Naive thymus-derived CD4-positive, alpha-beta T cell (primary cell): ENCODE measurements around the gene ALDH2. TPM values are rescaled to one million over a fixed set of nuclear protein-coding genes. Genes with fewer than 3 reads are reported as not detected.
"Not testable (repeated sequence)": the region's sequence is repeated elsewhere in the genome, so short reads cannot be mapped to it uniquely, and the experiment has no call there.

Experiments
- ATAC-seq: fragments of 150-1000 bp; cut with Tn5 transposase; 2 replicates; pipeline ENCODE4 v1.10.0; 2021; ENCODE audit warnings: mild to moderate bottlenecking, moderate library complexity
- CTCF ChIA-PET: fragments of 350-600 bp; sonication (Branson Sonifier 250); formaldehyde crosslinking; loops from one replicate; lab custom pipeline; 2021; ENCODE audit warnings: antibody characterized with exemption; lab: Charles Lee
- POLR2A ChIA-PET: fragments of 350-600 bp; sonication (Branson Sonifier 250); formaldehyde crosslinking; loops from one replicate; lab custom pipeline; 2021; ENCODE audit warnings: antibody characterized with exemption, inconsistent platforms; lab: Charles Lee
- DNase-seq, 9 donors: peaks; one replicate each; pipeline versions ENCODE4 v3.0.0 to v3.0.0-alpha.2; 2020 to 2022; ENCODE audit warnings: mixed read lengths in 1 of 9
- H3K27ac ChIP-seq: one replicate; pipeline ENCODE4 v1.7.0; 2013; ENCODE audit warnings: mild to moderate bottlenecking, low read depth, low read length, moderate library complexity
- H3K27me3 ChIP-seq, 2 donors: one replicate each; pipeline ENCODE4 v1.7.0; 2013; ENCODE audit warnings: low read length in 2 of 2, mild to moderate bottlenecking in 2 of 2, moderate library complexity in 2 of 2; ENCODE audit not compliant: control insufficient read depth in 2 of 2, insufficient read depth in 2 of 2
- H3K36me3 ChIP-seq, 3 experiments: 1 replicate in 2 of 3; 2 replicates in 1 of 3; pipeline ENCODE4 v1.7.0; 2013; ENCODE audit warnings: low read length in 3 of 3, mild to moderate bottlenecking in 3 of 3, moderate library complexity in 1 of 3; ENCODE audit not compliant: insufficient read depth in 3 of 3, control insufficient read depth in 2 of 3
- H3K4me1 ChIP-seq, 2 donors: one replicate each; pipeline ENCODE4 v1.7.0; 2013; ENCODE audit warnings: low read length in 2 of 2, mild to moderate bottlenecking in 2 of 2, moderate library complexity in 1 of 2; ENCODE audit not compliant: control insufficient read depth in 2 of 2, insufficient read depth in 2 of 2
- H3K4me3 ChIP-seq: 2 replicates; pipeline ENCODE4 v1.7.0; 2013; ENCODE audit warnings: mild to moderate bottlenecking, low read length
- H3K9me3 ChIP-seq, 3 experiments: 1 replicate in 2 of 3; 2 replicates in 1 of 3; pipeline ENCODE4 v1.7.0; 2013; ENCODE audit warnings: low read length in 3 of 3; ENCODE audit not compliant: control insufficient read depth in 2 of 3
- H3K27ac Mint-ChIP-seq, 9 donors: one replicate each; pipeline ENCODE4 v1.8.0; 2020 to 2022; ENCODE audit warnings: mixed read lengths in 9 of 9, mild to moderate bottlenecking in 8 of 9, moderate library complexity in 5 of 9, inconsistent platforms in 2 of 9
- H3K27me3 Mint-ChIP-seq, 5 donors: one replicate each; pipeline ENCODE4 v1.8.0; 2021 to 2022; ENCODE audit warnings: mixed read lengths in 5 of 5, mild to moderate bottlenecking in 1 of 5
- H3K36me3 Mint-ChIP-seq, 5 donors: one replicate each; pipeline ENCODE4 v1.8.0; 2020 to 2022; ENCODE audit warnings: mixed read lengths in 5 of 5, mild to moderate bottlenecking in 3 of 5, inconsistent platforms in 1 of 5
- H3K4me1 Mint-ChIP-seq, 7 donors: one replicate each; pipeline ENCODE4 v1.8.0; 2020 to 2022; ENCODE audit warnings: mixed read lengths in 7 of 7, mild to moderate bottlenecking in 3 of 7, inconsistent platforms in 1 of 7
- H3K4me3 Mint-ChIP-seq, 10 donors: one replicate each; pipeline ENCODE4 v1.8.0; 2020 to 2022; ENCODE audit warnings: mild to moderate bottlenecking in 10 of 10, mixed read lengths in 10 of 10, moderate library complexity in 6 of 10, inconsistent platforms in 2 of 10
- H3K9me3 Mint-ChIP-seq, 11 donors: one replicate each; pipeline ENCODE4 v1.8.0; 2020 to 2022; ENCODE audit warnings: mixed read lengths in 11 of 11, mild to moderate bottlenecking in 4 of 11, inconsistent platforms in 1 of 11, moderate library complexity in 1 of 11
- intact Hi-C, 2 donors: fragments of 100-400 bp; cut with micrococcal nuclease; formaldehyde crosslinking; loops; one replicate each; pipeline ENCODE4 v1.15.1; 2023
- polyA plus RNA-seq, 2 donors: library from polyadenylated mRNA; unstranded; fragments of 300-500 nt; fragmentation: Illumina TruSeq; gene quantifications; one replicate each; pipeline ENCODE4 v1.2.3, GENCODE V29; 2021
- total RNA-seq, 6 experiments: library from RNA in 5 of 6; stranded (reverse) in 5 of 6; gene quantifications; 1 replicate in 5 of 6; 2 replicates in 1 of 6; pipeline ENCODE4 v1.2.3 and lab custom pipeline; 2021 to 2026

ALDH2 gene
- total and polyA plus RNA-seq, 7 experiments from 2014 or later = 0.46 to 69.3 (median 3.3) TPM

GRCh38 chr12:111761706-111762105, 5.0 kb upstream of the ALDH2 start:
- Histone ChIP-seq H3K27me3 (peaks cover 0 to 3% of the 10 kb centered on the region in 2 donors), H3K4me3 (no peak overlapping the region), H3K4me1 (peaks cover 0 to 5% of the 10 kb centered on the region in 2 donors), H3K36me3 (peaks cover 0 to 2% (median 0%) of the 10 kb centered on the region in 3 experiments), H3K27ac (no peak overlapping the region), H3K9me3 (no peaks in the 10 kb centered on the region)
- ChIA-PET CTCF (interaction anchor here (0.5 kb wide), 1 partner anchor 10 kb away, joined by 4 read pairs; no protein-coding TSS in a partner anchor), POLR2A (no interaction called here)
- Mint-ChIP-seq H3K36me3 (peaks cover 0 to 7% (median 4%) of the 10 kb centered on the region in 5 donors), H3K4me3 (no peak overlapping the region), H3K27me3 (peaks cover 25 to 45% (median 33%) of the 10 kb centered on the region in 5 donors), H3K4me1 (peaks cover 6 to 24% (median 13%) of the 10 kb centered on the region in 7 donors), H3K9me3 (peaks cover 0 to 5% (median 0%) of the 10 kb centered on the region in 11 donors), H3K27ac (peak overlapping the region in 2 of 9 donors; percentile 20 to 32)
- intact Hi-C loops = no loop called here
- DNase-seq = no peak
- no peak for ATAC-seq

GRCh38 chr12:111763552-111763951, 3.2 kb upstream of the ALDH2 start:
- DNase-seq, H3K9me3 ChIP-seq, H3K4me1 ChIP-seq, intact Hi-C loops, ATAC-seq, H3K4me3 ChIP-seq, POLR2A ChIA-PET, H3K27ac ChIP-seq, H3K27ac Mint-ChIP-seq, H3K36me3 Mint-ChIP-seq, H3K27me3 ChIP-seq, H3K4me3 Mint-ChIP-seq, H3K9me3 Mint-ChIP-seq, H3K36me3 ChIP-seq: not testable (repeated sequence)
- Mint-ChIP-seq H3K27me3 (peaks cover 34 to 59% (median 47%) of the 10 kb centered on the region in 5 donors), H3K4me1 (peaks cover 14 to 24% (median 18%) of the 10 kb centered on the region in 7 donors)
- CTCF ChIA-PET = interaction anchor here (0.5 kb wide), 1 partner anchor 1632 kb away, joined by 3 read pairs; no protein-coding TSS in a partner anchor

- peaks cover 0 to 3% of the 10 kb centered on the region in 2 donors for H3K27me3 ChIP-seq
- no peaks in the 10 kb centered on the region for H3K9me3 ChIP-seq
- Mint-ChIP-seq H3K36me3 (peaks cover 0 to 4% (median 3%) of the 10 kb centered on the region in 5 donors), H3K9me3 (peaks cover 0 to 5% (median 0%) of the 10 kb centered on the region in 11 donors), H3K4me1 (peaks cover 14 to 22% (median 15%) of the 10 kb centered on the region in 7 donors), H3K27me3 (peaks cover 34 to 59% (median 47%) of the 10 kb centered on the region in 5 donors), H3K27ac (no peak overlapping the region), H3K4me3 (peak overlapping the region in 2 of 10 donors; percentile 10 to 55)
- no peak overlapping the region for H3K27ac ChIP-seq
- intact Hi-C loops = no loop called here
- H3K4me3 ChIP-seq = no peak overlapping the region
- ATAC-seq (no peak), DNase-seq (no peak)
- H3K36me3 ChIP-seq = no peaks in the 10 kb centered on the region
- peaks cover 0 to 8% of the 10 kb centered on the region in 2 donors for H3K4me1 ChIP-seq
- ChIA-PET CTCF (no interaction called here), POLR2A (no interaction called here)
Measured at GRCh38 chr12:111764120-111764821, 2.5 kb upstream of the ALDH2 start.

- Mint-ChIP-seq H3K4me1 (peaks cover 11 to 21% (median 14%) of the 10 kb centered on the region in 7 donors), H3K27ac (peak overlapping the region in 3 of 9 donors; percentile 2 to 65 (median 5)), H3K9me3 (peaks cover 0 to 5% (median 0%) of the 10 kb centered on the region in 11 donors), H3K27me3 (peaks cover 34 to 50% (median 42%) of the 10 kb centered on the region in 5 donors), H3K4me3 (peak overlapping the region; percentile 62 to 91 (median 84)), H3K36me3 (peaks cover 0 to 4% (median 3%) of the 10 kb centered on the region in 5 donors)
- Histone ChIP-seq H3K4me3 (peak overlapping the region; percentile 47), H3K36me3 (no peaks in the 10 kb centered on the region), H3K9me3 (no peaks in the 10 kb centered on the region), H3K4me1 (peaks cover 0 to 8% of the 10 kb centered on the region in 2 donors), H3K27ac (no peak overlapping the region), H3K27me3 (peaks cover 0 to 3% of the 10 kb centered on the region in 2 donors)
- ATAC-seq = no peak
- no peak for DNase-seq
- POLR2A ChIA-PET = interaction anchor here (1.5 kb wide), 1 partner anchor 73 kb away, joined by 3 read pairs; no protein-coding TSS in a partner anchor
- CTCF ChIA-PET = no interaction called here
- intact Hi-C loops = loop anchor here in 1 of 2 donors (5.0 kb wide), 1 partner anchor 45 kb away; no protein-coding TSS in a partner anchor
Measured at GRCh38 chr12:111767362-111768158, 827 bp downstream of the ALDH2 start.

GRCh38 chr12:111768159-111768895, 1.6 kb downstream of the ALDH2 start:
- peaks cover 0 to 4% (median 3%) of the 10 kb centered on the region in 5 donors for H3K36me3 Mint-ChIP-seq
- DNase-seq (no peak), ATAC-seq (no peak)
- CTCF ChIA-PET = no interaction called here
- H3K27ac ChIP-seq = no peak overlapping the region
- peaks cover 0 to 8% of the 10 kb centered on the region in 2 donors for H3K4me1 ChIP-seq
- peak overlapping the region in 4 of 10 donors; percentile 14 to 83 (median 25) for H3K4me3 Mint-ChIP-seq
- peaks cover 0 to 3% of the 10 kb centered on the region in 2 donors for H3K27me3 ChIP-seq
- no peaks in the 10 kb centered on the region for H3K36me3 ChIP-seq
- no peaks in the 10 kb centered on the region for H3K9me3 ChIP-seq
- peaks cover 0 to 4% (median 0%) of the 10 kb centered on the region in 11 donors for H3K9me3 Mint-ChIP-seq
- H3K4me1 Mint-ChIP-seq = peaks cover 11 to 18% (median 14%) of the 10 kb centered on the region in 7 donors
- POLR2A ChIA-PET = interaction anchor here (1.5 kb wide), 1 partner anchor 73 kb away, joined by 3 read pairs; no protein-coding TSS in a partner anchor
- peaks cover 29 to 45% (median 38%) of the 10 kb centered on the region in 5 donors for H3K27me3 Mint-ChIP-seq
- intact Hi-C loops = loop anchor here in 1 of 2 donors (5.0 kb wide), 1 partner anchor 44 kb away; no protein-coding TSS in a partner anchor
- H3K4me3 ChIP-seq = no peak overlapping the region
- H3K27ac Mint-ChIP-seq = peak overlapping the region in 1 of 9 donors; percentile 75
